HEK293 (cell line): ENCODE results near the gene PIEZO1.

Experiments used
- BCL6B ChIP-seq: fragments of 450-650 bp; formaldehyde crosslinking; IDR thresholded peaks from 2 replicates; pipeline ENCODE4 v1.5.1; 2017; ENCODE audit warnings: missing biosample characterization, missing genetic modification characterization
- GLIS2 ChIP-seq: fragments of 450-650 bp; formaldehyde crosslinking; IDR thresholded peaks from 2 replicates; pipeline ENCODE4 v1.5.1; 2016; ENCODE audit warnings: missing biosample characterization, missing genetic modification characterization
- HOXC10 ChIP-seq: sonication (generic); formaldehyde crosslinking; IDR thresholded peaks from 2 replicates; pipeline ENCODE4 v1.8.1; 2023; ENCODE audit warnings: mild to moderate bottlenecking, missing genetic modification reagents
- IKZF3 ChIP-seq: fragments of 450-650 bp; IDR thresholded peaks from 2 replicates; pipeline ENCODE4 v1.5.0; 2018; ENCODE audit warnings: missing biosample characterization, mild to moderate bottlenecking, missing genetic modification characterization, moderate library complexity
- MEIS1 ChIP-seq: sonication (generic); formaldehyde crosslinking; IDR thresholded peaks from 2 replicates; pipeline ENCODE4 v1.8.1; 2022; ENCODE audit warnings: missing genetic modification reagents, mild to moderate bottlenecking, borderline replicate concordance
- PRDM2 ChIP-seq: fragments of 450-650 bp; formaldehyde crosslinking; IDR thresholded peaks from 2 replicates; pipeline ENCODE4 v1.5.1; 2016; ENCODE audit warnings: missing biosample characterization, missing genetic modification characterization, borderline replicate concordance
- PRDM4 ChIP-seq: fragments of 450-650 bp; formaldehyde crosslinking; IDR thresholded peaks from 2 replicates; pipeline ENCODE4 v1.5.1; 2017; ENCODE audit warnings: missing biosample characterization, missing genetic modification characterization
- TCF7L2 ChIP-seq: IDR thresholded peaks from 2 replicates; pipeline ENCODE4 v1.6.1; 2011; ENCODE audit warnings: low read depth, mild to moderate bottlenecking, inconsistent platforms, low read length, moderate library complexity, borderline replicate concordance
- YY2 ChIP-seq: fragments of 450-650 bp; formaldehyde crosslinking; IDR thresholded peaks from 2 replicates; pipeline ENCODE4 v1.5.1; 2016; ENCODE audit warnings: missing biosample characterization, missing genetic modification characterization
- ZBTB11 ChIP-seq: fragments of 450-650 bp; formaldehyde crosslinking; conservative IDR thresholded peaks from 2 replicates; pipeline ENCODE4 v1.5.1; 2016; ENCODE audit warnings: low read depth, missing biosample characterization, missing genetic modification characterization
- ZBTB44 ChIP-seq: fragments of 450-650 bp; IDR thresholded peaks from 2 replicates; pipeline ENCODE4 v1.5.1; 2018; ENCODE audit warnings: missing biosample characterization, mild to moderate bottlenecking, missing genetic modification characterization
- ZBTB8A ChIP-seq: fragments of 450-650 bp; formaldehyde crosslinking; IDR thresholded peaks from 2 replicates; pipeline ENCODE4 v1.5.1; 2016; ENCODE audit warnings: missing biosample characterization, missing genetic modification characterization
- ZFP3 ChIP-seq: fragments of 450-650 bp; formaldehyde crosslinking; IDR thresholded peaks from 2 replicates; pipeline ENCODE4 v1.5.1; 2016; ENCODE audit warnings: low read depth, missing biosample characterization, missing genetic modification characterization
- ZNF16 ChIP-seq: fragments of 450-650 bp; formaldehyde crosslinking; IDR thresholded peaks from 2 replicates; pipeline ENCODE4 v1.5.1; 2016; ENCODE audit warnings: low read depth, missing biosample characterization, missing genetic modification characterization
- ZNF211 ChIP-seq: fragments of 450-650 bp; formaldehyde crosslinking; IDR thresholded peaks from 2 replicates; pipeline ENCODE4 v1.5.1; 2016; ENCODE audit warnings: low read depth, missing biosample characterization, missing genetic modification characterization
- ZNF335 ChIP-seq: fragments of 450-650 bp; formaldehyde crosslinking; conservative IDR thresholded peaks from 2 replicates; pipeline ENCODE4 v1.5.1; 2016; ENCODE audit warnings: missing biosample characterization, missing genetic modification characterization
- ZNF514 ChIP-seq: fragments of 450-650 bp; formaldehyde crosslinking; IDR thresholded peaks from 2 replicates; pipeline ENCODE4 v1.5.1; 2016; ENCODE audit warnings: missing biosample characterization, missing genetic modification characterization
- ZNF548 ChIP-seq: fragments of 450-650 bp; formaldehyde crosslinking; IDR thresholded peaks from 2 replicates; pipeline ENCODE4 v1.5.1; 2016; ENCODE audit warnings: missing biosample characterization, missing genetic modification characterization
- ZNF560 ChIP-seq: fragments of 450-650 bp; formaldehyde crosslinking; IDR thresholded peaks from 2 replicates; pipeline ENCODE4 v1.5.1; 2017; ENCODE audit warnings: missing biosample characterization, missing genetic modification characterization, borderline replicate concordance
- ZNF571 ChIP-seq: fragments of 450-650 bp; formaldehyde crosslinking; IDR thresholded peaks from 2 replicates; pipeline ENCODE4 v1.5.0; 2017; ENCODE audit warnings: missing biosample characterization, missing genetic modification characterization
- ZSCAN23 ChIP-seq: fragments of 450-650 bp; formaldehyde crosslinking; IDR thresholded peaks from 2 replicates; pipeline ENCODE4 v1.5.1; 2016; ENCODE audit warnings: missing biosample characterization, missing genetic modification characterization

Gene PIEZO1

GRCh38 chr16:88785106-88785924, at the start of gene PIEZO1 (continued):
- TF ChIP-seq TCF7L2, result no peak
- TF ChIP-seq ZNF211 (tag by site-specific recombination), result no peak
- no peak for TF ChIP-seq ZNF560 (tag by site-specific recombination)
- TF ChIP-seq IKZF3 (tag by site-specific recombination), result no peak; the same call in 1 of the 2 replicates
- TF ChIP-seq ZBTB44, result 0 out of 2 replicates have a peak, but pooled peaks have one; percentile 49
- TF ChIP-seq BCL6B (tag by site-specific recombination), result no peak
- TF ChIP-seq ZFP3, result no peak
- TF ChIP-seq ZBTB8A (tag by site-specific recombination), result no peak; the same call in 1 of the 2 replicates
- no peak for TF ChIP-seq YY2 (tag by site-specific recombination)
- TF ChIP-seq ZNF335, result no peak; the same call in 1 of the 2 replicates
- TF ChIP-seq GLIS2 (tag by site-specific recombination), result peak; percentile 82
- TF ChIP-seq MEIS1 (CRISPR knock-in tag), result no peak
- TF ChIP-seq ZNF548, result no peak
- no peak for TF ChIP-seq ZNF16 (tag by site-specific recombination)
- 0 out of 2 replicates have a peak, but pooled peaks have one; percentile 17 for TF ChIP-seq ZBTB11 (tag by site-specific recombination)
- no peak for TF ChIP-seq HOXC10
- TF ChIP-seq PRDM2 (tag by site-specific recombination), result no peak
- TF ChIP-seq ZNF571 (tag by site-specific recombination), result no peak
- TF ChIP-seq ZNF514 (tag by site-specific recombination), result no peak
- 0 out of 2 replicates have a peak, but pooled peaks have one; percentile 11 for TF ChIP-seq PRDM4 (tag by site-specific recombination)
- TF ChIP-seq ZSCAN23 (tag by site-specific recombination), result no peak
